GM12891 (cell line): ENCODE results near the gene SLC12A1.

Experiments
- POLR2A ChIP-seq: IDR thresholded peaks from 2 replicates; pipeline ENCODE4 v1.6.1; 2011; ENCODE audit warnings: low read depth, low read length, control low read depth
- TAF1 ChIP-seq: IDR thresholded peaks from 2 replicates; pipeline ENCODE4 v1.6.1; 2011; ENCODE audit warnings: low read depth, low read length, control low read depth

GRCh38 chr15:48182749-48183148, 23.4 kb upstream of the SLC12A1 start:
- no peak for TF ChIP-seq POLR2A
- no peak for TF ChIP-seq TAF1
